ENCODE results near the gene POLR3B.

DNA sequence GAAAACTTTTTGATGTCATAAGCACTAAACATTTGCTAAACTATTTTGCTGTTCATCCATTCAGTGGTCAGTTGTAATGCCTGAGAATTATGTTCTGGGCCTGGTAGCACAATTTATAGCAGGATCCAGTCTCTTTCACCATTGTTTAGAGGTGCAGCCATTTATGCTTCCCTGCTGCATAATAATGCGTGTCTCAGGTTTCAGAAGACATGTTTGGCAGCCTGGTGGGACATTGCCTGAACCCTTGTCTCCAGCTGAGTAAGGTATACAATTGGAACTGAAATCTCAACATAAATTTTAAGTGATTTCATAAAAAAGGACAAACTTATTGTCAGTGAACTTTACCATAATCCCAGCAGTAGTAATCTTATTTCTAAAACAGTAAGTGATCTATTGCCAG lies 94.8 kb downstream of the POLR3B start:
- no peak for TF ChIP-seq CTCF (IDR thresholded peaks at IDR 0.05)
- no peak for TF ChIP-seq POLR2A (IDR thresholded peaks at IDR 0.05)
